PC-3 (cell line): ENCODE data around the gene TPRG1.

ENCODE experiments used
- CTCF ChIP-seq: fragments of 300-600 bp; sonication (generic); conservative IDR thresholded peaks from 2 replicates; pipeline ENCODE4 v1.5.1; 2017; ENCODE audit warnings: antibody characterized with exemption, low read depth, mild to moderate bottlenecking, low read length
- EZH2 ChIP-seq: fragments of 300-600 bp; sonication (generic); IDR thresholded peaks from one replicate; pipeline ENCODE4 v1.6.1; 2017; ENCODE audit warnings: antibody characterized with exemption, mild to moderate bottlenecking, low read length; ENCODE audit not compliant: unreplicated experiment
- EZH2phosphoT487 ChIP-seq: fragments of 300-600 bp; sonication (generic); IDR thresholded peaks from 2 replicates; pipeline ENCODE4 v1.6.1; 2018; ENCODE audit warnings: mild to moderate bottlenecking, antibody characterized with exemption, low read length, borderline replicate concordance

GRCh38 chr3:189258261-189258660 is 86.5 kb downstream of the TPRG1 start:
- TF ChIP-seq CTCF: no peak
- no peak for TF ChIP-seq EZH2
- no peak for TF ChIP-seq EZH2phosphoT487
